Breast epithelium (tissue), 4 donors: ENCODE data around the gene TMEM171. TPM values are rescaled to one million over a fixed set of nuclear protein-coding genes. Genes with fewer than 3 reads are reported as not detected.
A peak's percentile ranks its signal among the peaks of the same experiment; 100 is the strongest.

Source experiments
- DNase-seq, 2 donors: peaks; one replicate each; pipeline ENCODE4 v3.0.0-alpha.2; 2019; ENCODE audit warnings: low spot score in 2 of 2
- H3K27ac ChIP-seq, 2 donors: fragments of 200-600 bp; sonication (generic) in 1 of 2; one replicate each; pipeline ENCODE4 v1.5.1; 2016 to 2019; ENCODE audit warnings: mild to moderate bottlenecking in 1 of 2
- H3K27me3 ChIP-seq, 2 donors: fragments of 200-600 bp; sonication (generic) in 1 of 2; one replicate each; pipeline versions ENCODE4 v1.5.1 to v1.6.0; 2017 to 2019; ENCODE audit warnings: control low read depth in 1 of 2, mild to moderate bottlenecking in 1 of 2
- H3K36me3 ChIP-seq: fragments of 200-600 bp; one replicate; pipeline ENCODE4 v1.5.1; 2019
- H3K4me1 ChIP-seq, 2 donors: fragments of 200-600 bp; sonication (generic); one replicate each; pipeline ENCODE4 v1.5.1; 2016 to 2019; ENCODE audit warnings: control low read depth in 1 of 2
- H3K4me3 ChIP-seq, 3 donors: fragments of 200-600 bp; sonication (generic); 1 replicate in 2 of 3; 2 replicates in 1 of 3; pipeline ENCODE4 v1.5.1; 2016 to 2019; ENCODE audit warnings: mild to moderate bottlenecking in 3 of 3, moderate library complexity in 2 of 3
- H3K9me3 ChIP-seq, 2 donors: fragments of 200-600 bp; sonication (generic) in 1 of 2; one replicate each; pipeline ENCODE4 v1.5.1; 2016 to 2019; ENCODE audit warnings: control low read depth in 1 of 2
- CTCF ChIP-seq, 3 donors: fragments of 450-650 bp; IDR thresholded peaks; one replicate each; pipeline ENCODE4 v1.5.1; 2016 to 2017; ENCODE audit warnings: antibody characterized with exemption in 3 of 3, mild to moderate bottlenecking in 3 of 3, moderate library complexity in 3 of 3
- POLR2A ChIP-seq: fragments of 450-650 bp; IDR thresholded peaks from one replicate; pipeline ENCODE4 v1.6.1; 2016; ENCODE audit warnings: antibody characterized with exemption, mild to moderate bottlenecking, moderate library complexity
- POLR2AphosphoS5 ChIP-seq, 3 donors: sonication (generic); formaldehyde crosslinking; IDR thresholded peaks; one replicate each; pipeline ENCODE4 v1.6.1; 2017; ENCODE audit warnings: antibody characterized with exemption in 3 of 3
- intact Hi-C: fragments of 100-400 bp; cut with DNase I; formaldehyde crosslinking; loops from one replicate; pipeline ENCODE4 v1.15.1; 2023; ENCODE audit warnings: low total_unique reads
- total RNA-seq, 3 donors: library from RNA; depleted of rRNA; stranded (reverse); fragments of >200 nt; gene quantifications; one replicate each; pipeline ENCODE4 v1.1.0, GENCODE V29; 2016

Gene TMEM171
- total RNA-seq, 3 donors from 2014 or later: 0.64 TPM; not detected in 2

GRCh38 chr5:73119451-73120157, 771 bp upstream of the TMEM171 start:
- no peak for DNase-seq
- H3K27ac ChIP-seq: no peak overlapping the region
- no peaks in the 10 kb centered on the region for H3K36me3 ChIP-seq
- peak overlapping the region; percentile 45 to 69 (median 51) for H3K4me3 ChIP-seq
- peaks cover 0 to 3% of the 10 kb centered on the region in 2 donors for H3K27me3 ChIP-seq
- intact Hi-C loops: no loop called here
- H3K4me1 ChIP-seq: no peaks in the 10 kb centered on the region
- TF ChIP-seq POLR2AphosphoS5 (IDR thresholded peaks at IDR 0.05): no peak
- no peak for TF ChIP-seq POLR2A
- no peak for TF ChIP-seq CTCF (IDR thresholded peaks at IDR 0.05)
- H3K9me3 ChIP-seq: no peaks in the 10 kb centered on the region

GRCh38 chr5:73121119-73121463, 716 bp downstream of the TMEM171 start:
- Histone ChIP-seq H3K9me3 (no peaks in the 10 kb centered on the region), H3K4me3 (peak overlapping the region; percentile 45 to 69 (median 51)), H3K27ac (no peak overlapping the region), H3K27me3 (peaks cover 0 to 3% of the 10 kb centered on the region in 2 donors), H3K36me3 (no peaks in the 10 kb centered on the region), H3K4me1 (no peaks in the 10 kb centered on the region)
- intact Hi-C loops: no loop called here
- no peak for DNase-seq
- TF ChIP-seq POLR2A (no peak), POLR2AphosphoS5 (IDR thresholded peaks at IDR 0.05) (no peak), CTCF (IDR thresholded peaks at IDR 0.05) (no peak)

- Histone ChIP-seq H3K36me3 (no peaks in the 10 kb centered on the region), H3K4me3 (no peak overlapping the region), H3K27ac (no peak overlapping the region), H3K4me1 (no peaks in the 10 kb centered on the region), H3K27me3 (peaks cover 0 to 3% of the 10 kb centered on the region in 2 donors), H3K9me3 (no peaks in the 10 kb centered on the region)
- DNase-seq: no peak
- TF ChIP-seq POLR2A: no peak
- TF ChIP-seq CTCF (IDR thresholded peaks at IDR 0.05): no peak
- no peak for TF ChIP-seq POLR2AphosphoS5 (IDR thresholded peaks at IDR 0.05)
- intact Hi-C loops: no loop called here
These were observed 2.8 kb downstream of the TMEM171 start for GRCh38 chr5:73122875-73123810.

- intact Hi-C loops: no loop called here
- Histone ChIP-seq H3K4me3 (no peak overlapping the region), H3K4me1 (no peaks in the 10 kb centered on the region), H3K27ac (no peak overlapping the region), H3K9me3 (no peaks in the 10 kb centered on the region), H3K27me3 (peaks cover 0 to 3% of the 10 kb centered on the region in 2 donors), H3K36me3 (no peaks in the 10 kb centered on the region)
- no peak for DNase-seq
- TF ChIP-seq POLR2A: no peak
- TF ChIP-seq CTCF (IDR thresholded peaks at IDR 0.05): no peak
- TF ChIP-seq POLR2AphosphoS5 (IDR thresholded peaks at IDR 0.05): no peak
These were observed 4.9 kb downstream of the TMEM171 start for GRCh38 chr5:73125289-73125688.

GRCh38 chr5:73126381-73126780, 6.0 kb downstream of the TMEM171 start:
- no peak for DNase-seq
- no peaks in the 10 kb centered on the region for H3K4me1 ChIP-seq
- intact Hi-C loops: no loop called here
- peaks cover 0 to 3% of the 10 kb centered on the region in 2 donors for H3K27me3 ChIP-seq
- TF ChIP-seq POLR2AphosphoS5 (IDR thresholded peaks at IDR 0.05) (no peak), POLR2A (no peak), CTCF (IDR thresholded peaks at IDR 0.05) (no peak)
- H3K36me3 ChIP-seq: no peaks in the 10 kb centered on the region
- H3K4me3 ChIP-seq: no peak overlapping the region
- no peaks in the 10 kb centered on the region for H3K9me3 ChIP-seq
- H3K27ac ChIP-seq: no peak overlapping the region
